ENCODE measurements around the gene GPC1.

DNA sequence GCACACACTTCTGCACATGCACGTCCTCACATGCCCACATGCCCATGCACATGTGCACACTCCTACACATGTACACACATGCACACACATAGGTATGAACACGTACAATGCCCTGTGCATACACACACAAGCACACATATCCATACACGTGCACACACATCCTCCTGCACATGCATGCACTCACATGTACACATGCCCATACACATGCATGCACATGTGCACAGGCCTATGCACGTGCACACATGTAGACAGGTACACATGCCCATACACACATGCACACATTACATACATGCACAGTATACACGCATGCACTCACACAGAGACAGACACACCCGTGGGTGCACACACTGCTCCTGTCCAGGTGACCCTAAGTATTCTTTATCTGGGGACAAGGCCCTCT is 34.3 kb downstream of the GPC1 start:
- no peak for TF ChIP-seq YY1 (IDR thresholded peaks at IDR 0.05; ENCODE audit: insufficient read depth, insufficient read length)
- no peak for TF ChIP-seq SUZ12 (IDR thresholded peaks at IDR 0.05; ENCODE audit: extremely low read depth, insufficient read depth, insufficient read length)
- TF ChIP-seq ZNF274 (IDR thresholded peaks at IDR 0.05; ENCODE audit: low read depth, low read length), result no peak
